Stimulated activated CD8-positive, alpha-beta memory T cell treated with anti-CD3 and anti-CD28 coated beads, Interleukin-7, amount 100 ng/mL, for 1 hour (primary cell): ENCODE measurements around the gene SURF4.
A peak's percentile ranks its signal among the peaks of the same experiment; 100 is the strongest.

ENCODE experiments used
- DNase-seq, 2 donors: peaks; one replicate each; pipeline ENCODE4 v3.0.0-alpha.2; 2020; ENCODE audit warnings: low read depth in 2 of 2

The SURF4 gene

DNA sequence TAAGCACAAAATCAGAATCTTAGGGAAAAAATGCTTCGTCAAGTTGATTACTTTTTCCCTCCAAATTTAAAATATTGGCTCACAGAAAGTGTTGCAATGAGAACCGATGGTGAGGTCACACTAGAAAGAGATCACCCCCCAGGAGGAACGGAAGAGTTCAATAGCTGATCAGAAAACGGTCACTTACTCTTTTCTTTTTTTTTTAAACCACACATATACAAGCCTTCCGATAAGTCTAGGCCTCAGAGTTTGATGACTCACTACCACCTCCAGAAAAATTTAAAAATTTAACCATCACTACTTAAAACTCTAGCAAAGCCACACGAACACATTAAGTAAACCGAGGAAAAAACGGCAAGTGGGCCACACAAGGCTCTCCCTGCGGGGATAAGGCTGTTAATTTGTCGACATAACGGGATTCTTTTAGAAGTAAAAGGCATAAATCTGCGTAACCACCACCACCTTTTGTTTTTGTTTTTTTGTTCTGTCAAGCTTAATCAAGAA is 1.2 kb downstream of the SURF4 start:
- no peak for DNase-seq

DNA sequence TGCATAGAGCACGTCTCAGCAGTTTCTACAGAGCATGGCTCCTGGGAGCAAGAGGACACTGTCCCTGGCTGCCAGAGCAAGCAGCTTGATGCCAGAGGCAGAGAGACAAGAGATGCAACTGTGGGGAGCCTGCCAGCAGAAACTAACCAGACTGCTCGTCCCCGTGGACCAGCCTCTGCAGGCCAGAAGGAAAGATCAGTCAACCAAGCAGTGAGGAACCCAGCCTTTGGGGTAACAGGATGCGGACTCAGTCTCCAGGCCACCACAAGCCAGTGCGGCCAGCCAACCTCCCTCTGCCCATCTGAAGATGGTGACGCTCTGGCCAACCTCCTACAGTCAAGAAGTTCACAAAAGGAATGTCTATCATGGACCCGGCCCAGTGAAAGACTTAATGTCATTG is 3.7 kb downstream of the SURF4 start:
- no peak for DNase-seq

DNA sequence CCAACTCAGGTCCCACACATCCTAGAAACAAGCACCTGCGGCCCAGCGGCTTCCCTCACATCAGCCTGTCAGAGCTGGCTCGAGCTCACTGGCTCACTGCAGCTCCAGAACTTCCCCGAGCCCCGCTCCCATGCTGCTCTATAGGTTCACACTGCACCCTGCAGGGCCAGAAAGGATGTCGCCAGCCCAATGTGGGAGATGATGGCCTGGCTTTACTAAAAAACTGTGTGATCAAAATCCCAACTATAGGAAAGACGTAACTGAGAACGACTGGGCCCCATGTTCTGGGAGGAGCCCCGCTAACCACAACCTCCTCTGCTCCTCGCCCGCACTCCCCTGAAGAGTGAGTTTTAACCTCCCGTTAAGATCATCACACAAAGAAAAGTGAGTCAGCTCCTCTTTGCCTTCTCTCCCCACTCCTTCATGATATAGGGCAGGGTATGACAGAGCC is 4.6 kb downstream of the SURF4 start:
- peak in 1 of 2 donors; percentile 30 for DNase-seq

DNA sequence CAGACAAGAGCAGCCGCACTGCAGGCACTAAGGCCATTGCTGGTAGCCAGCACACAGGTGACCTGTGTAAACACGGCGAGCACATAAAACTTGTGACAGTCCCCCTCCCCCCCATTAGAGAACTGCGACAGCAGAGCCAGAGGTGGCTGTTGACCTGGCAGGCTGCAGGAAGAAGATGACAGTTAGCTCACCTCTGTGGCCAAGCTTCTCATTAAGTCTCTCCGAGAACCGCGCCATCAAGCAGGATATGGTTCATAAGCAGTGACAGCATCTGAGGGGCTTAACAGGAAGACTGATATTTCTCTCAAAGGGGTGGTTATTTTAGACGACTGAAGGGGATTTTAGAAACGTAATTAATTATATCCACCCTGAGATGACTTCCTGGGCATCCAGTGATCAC is 5.2 kb downstream of the SURF4 start:
- DNase-seq, result peak in 1 of 2 donors; percentile 20

DNA sequence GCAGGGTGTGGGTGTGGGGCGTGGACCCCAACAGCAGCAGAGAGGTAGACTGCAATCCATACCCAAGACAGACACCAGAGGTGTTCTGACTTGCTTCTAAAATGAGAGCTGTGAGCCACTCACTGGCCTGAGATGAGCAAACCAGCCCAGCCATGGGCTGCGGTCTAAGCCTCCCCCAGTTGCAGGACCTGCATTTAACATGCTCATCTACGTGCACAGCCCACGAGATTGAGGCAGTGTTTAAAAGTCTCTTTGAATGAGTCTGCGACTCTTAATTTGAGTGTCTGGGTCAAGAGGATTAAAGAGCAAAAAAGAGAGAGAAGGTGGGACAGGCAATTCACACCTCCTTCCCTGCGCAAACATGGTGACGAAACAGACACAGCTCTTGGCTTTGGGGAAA is 5.9 kb downstream of the SURF4 start:
- no peak for DNase-seq

DNA sequence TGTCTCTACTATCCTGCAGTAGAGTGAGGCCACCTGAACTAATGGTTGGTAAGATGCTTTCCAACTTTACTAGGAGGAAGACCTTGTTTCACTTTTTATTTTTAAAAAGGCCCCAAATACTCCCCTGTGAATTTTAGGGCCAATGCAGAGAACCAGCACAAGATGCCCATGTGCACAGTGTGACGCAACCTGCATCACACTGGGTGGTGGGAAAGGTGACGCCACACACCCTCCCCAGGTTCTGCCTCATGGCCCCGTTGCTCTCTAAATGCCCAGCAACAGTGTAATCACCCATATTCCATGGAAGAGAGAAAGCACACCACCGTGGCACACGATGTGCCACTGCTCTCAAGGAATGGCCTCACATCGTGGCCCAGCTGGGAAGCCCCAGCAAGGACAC is 6.4 kb downstream of the SURF4 start:
- DNase-seq, result no peak

DNA sequence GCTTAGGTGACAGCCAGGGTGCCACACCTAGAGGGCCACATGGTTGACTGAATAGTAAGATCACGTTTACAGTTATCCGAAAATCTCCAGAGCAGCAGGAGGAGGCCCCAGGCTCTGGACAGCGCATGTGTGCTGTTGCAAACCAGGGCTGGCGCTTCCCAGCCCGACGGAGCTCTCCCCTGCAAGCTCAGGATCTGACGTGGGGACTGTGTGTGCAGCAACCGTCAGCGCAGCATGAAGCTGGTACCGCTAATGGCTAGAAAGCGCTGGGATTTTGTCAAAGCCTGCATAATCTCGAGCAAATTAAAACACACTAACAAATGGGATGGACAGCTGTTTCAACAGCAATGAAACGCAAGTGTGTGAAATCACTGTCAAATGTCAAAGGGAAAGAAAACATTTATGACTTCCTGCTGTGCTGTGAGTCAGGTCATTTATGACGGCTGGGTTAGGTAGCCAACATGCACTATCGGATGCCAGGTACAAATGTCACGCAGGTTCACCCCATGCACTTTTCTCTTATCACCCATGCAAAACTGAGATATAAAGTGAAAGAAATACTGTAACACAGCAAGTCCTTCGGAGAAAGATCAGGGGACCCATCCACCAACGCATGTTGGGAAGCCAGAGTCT is 7.5 kb downstream of the SURF4 start:
- DNase-seq, result no peak

DNA sequence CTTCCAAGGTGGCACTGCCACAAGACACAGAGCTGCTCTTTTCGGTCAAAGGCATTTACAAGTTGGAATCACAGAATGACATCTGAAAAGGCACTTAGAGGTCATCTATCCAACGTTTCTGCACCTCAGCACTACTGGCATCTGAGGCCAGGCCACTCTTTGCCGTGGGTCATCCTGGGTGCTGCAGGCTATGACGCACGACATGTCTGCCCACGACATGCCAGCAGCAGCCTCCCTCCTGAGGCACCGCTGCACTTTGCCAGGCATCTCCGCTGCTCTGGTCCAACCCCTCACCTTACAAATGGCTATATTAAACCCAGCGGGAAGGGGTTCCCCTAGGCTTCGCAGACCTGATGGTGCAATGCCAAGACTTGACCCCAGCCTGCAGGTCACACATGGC is 8.1 kb downstream of the SURF4 start:
- no peak for DNase-seq

DNA sequence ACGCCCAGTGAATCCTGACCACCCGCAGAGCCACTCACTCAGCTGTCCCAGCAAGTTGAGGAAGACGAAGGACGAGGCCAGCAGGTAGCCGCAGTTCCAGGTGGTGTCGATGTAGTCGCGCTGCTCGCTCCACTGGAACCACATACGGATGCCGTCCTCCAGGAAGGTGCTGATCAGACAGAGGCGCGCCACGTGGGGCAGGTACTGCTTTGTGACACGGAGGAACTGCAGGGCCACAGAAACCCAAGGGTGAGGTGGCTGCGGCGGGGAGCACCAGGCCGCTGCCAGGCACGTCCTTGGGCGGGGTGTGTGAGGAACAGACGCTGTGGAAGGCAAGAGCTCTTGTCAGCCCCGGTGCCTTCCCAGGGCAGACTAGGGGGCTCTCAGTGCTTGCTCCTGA is 8.6 kb downstream of the SURF4 start:
- no peak for DNase-seq

DNA sequence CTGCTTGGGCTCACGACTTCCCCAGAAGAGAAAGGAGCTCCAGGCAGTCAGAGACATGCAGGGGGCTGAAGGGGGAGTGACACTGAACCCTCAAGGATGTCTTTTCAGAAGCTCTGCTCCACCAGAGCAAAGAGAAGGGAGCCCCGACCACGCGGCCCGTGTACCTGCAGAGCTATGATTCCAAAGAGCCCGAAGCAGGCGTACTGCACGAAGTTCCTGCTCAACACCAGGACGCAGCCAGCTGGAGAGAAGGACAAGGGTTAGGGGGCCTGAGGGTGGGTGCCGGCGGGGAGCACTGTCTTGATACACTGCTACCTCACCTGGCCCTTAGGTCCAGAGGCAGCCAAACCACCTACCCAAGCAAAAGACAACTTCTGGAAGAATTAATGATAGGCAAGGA is 9.4 kb downstream of the SURF4 start:
- no peak for DNase-seq

DNA sequence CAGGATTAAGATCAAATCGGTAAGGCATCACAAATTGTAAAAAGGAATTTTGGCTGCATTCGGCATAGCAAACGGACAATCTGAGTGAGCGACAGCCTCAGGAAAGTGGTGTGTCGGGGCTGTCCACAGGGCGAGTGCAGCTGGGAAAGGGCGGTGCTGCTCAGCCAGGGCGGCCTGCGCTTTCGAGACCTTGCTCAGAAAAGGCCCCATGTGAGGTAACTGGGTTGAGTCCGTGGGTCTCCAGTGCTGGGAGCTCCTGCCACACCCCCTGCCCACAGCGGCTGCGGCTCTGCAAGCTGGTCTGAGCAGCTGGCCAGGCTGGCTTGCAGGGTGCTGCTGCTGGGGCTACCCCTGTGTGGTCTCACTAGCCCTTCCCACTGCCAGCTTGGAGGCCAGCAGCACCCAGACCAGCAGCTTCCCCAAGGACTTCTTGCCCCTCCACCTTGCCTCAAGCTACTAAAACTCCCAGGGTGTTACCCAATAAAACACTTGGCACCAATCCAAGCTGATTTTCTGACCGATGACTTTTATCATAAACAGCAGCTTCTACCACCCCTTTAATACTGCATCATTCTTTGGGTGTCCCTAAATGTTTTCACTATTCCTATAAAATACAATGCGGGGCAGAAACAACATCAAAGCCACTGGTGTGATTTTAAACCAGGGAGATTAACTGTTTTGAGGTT is 13.4 kb downstream of the SURF4 start:
- DNase-seq, result no peak

DNA sequence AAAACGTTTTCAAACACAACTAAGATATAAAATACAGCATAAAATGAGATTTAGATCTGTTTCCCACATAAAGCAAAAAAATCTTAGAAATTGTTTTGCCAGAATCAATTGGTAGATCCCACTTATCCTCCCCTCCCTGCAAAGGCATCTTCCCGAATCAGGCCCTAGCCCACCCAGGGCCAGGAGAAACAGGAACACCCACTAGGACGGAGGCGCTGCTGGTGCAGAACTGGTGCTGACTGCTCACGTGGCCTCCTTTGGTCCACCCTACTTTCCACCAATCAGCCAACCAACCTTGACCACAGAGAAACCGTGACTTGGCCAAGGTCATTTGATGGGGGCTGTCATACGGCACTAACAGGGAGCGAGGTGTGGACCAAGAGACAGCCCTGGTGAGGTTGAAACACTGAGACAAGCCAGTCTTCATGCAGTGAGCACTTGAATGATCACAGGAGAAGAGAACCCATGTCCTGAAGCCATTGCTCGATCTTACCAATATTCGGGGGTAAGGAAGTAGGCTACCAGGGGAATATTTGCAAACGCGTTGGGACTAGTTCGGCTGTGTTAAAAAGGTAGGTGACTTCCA is 14.3 kb downstream of the SURF4 start:
- no peak for DNase-seq

DNA sequence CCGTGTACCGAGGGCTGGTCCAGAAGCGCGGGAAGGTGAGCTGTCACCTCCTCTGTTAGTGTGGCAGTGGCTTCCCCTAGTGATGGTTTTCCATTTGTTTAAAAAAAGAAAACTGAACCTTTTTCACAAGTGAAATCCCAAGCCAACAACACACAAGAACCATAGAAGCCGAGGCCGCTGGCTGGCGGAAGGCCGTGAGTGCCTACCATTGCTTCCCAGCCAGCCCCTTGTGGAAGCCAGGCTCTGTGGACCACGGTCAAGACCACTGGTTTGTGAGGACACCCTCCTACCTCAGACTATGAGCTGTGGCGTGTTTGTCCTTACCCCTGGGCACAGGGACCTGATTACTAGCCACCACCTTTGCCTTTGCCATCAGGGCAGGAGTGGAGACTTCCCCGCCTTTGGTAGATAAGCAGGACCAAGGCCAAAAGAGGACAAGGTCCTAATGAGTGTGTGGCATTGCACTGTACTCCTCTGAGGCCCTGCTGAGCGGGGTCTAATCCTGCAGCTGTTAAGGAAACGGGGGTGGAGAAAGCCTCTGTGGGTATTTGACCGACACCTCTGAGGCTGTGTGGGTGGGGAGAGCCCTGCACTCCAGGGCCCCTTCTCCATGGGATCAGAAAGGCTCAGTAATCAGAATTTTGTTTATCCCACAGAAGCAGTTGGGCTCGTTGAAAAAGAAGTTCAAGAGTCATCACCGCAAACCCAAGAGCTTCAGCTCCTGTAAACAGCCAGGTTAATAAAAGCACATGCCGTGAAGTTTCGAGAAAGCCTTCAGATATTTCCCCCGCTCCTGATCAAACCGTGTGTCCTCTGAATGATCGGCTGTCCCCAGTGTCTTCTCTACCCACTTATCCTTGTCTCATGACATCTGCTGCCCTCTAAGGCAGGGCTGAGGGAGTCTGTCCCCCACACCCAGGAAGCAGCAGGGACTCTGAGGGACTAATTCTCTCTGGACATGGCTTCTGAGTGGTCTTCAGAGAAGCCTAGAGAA is 15.2 kb downstream of the SURF4 start:
- DNase-seq, result no peak

DNA sequence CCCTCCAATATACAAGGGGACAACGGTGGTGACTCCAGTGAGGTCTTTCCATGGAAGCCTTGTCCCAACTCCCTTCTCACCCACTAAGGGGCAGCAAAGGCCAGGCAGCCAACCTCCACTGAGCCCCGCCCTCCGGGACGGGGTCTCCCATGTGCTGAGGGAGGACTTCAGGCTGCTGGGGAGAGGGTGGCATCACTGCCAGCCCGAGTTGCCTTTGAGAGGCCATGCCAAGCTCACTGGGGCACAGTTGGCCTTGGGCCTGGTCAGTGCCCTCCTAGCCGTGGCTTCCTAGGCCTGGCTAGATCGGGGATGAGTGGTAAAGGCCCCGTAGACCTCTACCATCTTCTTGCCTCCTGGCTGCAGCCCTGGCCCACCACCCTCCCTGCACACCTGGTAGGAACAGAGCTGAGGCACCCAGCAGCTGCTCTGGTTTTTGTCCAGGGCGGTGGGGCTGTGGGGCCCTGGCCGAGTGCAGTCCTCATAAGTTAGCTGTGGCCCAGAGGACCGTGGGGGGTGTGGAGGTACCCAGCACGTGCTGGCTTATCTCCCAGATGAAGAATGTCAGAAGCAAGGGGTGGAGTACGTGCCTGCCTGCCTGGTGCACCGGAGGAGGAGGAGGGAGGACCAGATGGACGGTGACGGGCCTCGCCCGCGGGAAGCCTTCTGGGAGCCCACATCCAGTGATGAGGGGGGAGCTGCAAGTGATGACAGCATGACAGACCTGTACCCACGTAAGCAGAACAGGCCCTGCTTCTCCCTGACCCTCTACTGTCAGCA is 16.3 kb downstream of the SURF4 start:
- DNase-seq, result no peak

DNA sequence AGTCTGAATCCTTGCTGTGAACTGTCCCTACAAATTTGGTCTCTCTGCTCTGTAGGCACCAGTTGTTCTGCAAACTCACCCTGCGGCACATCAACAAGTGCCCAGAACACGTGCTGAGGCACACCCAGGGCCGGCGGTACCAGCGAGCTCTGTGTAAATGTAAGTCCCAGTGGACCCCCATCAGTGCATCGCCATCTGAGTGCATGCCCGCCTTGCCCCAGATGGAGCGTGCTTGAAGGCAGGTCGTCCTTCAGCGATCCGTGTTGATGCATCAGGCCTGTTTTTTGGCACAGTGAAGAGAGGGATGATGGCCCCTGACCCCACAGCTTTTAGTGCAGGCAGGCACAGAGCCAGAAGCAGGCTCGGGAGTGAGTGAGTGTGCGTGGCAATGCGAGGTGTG is 18.2 kb downstream of the SURF4 start:
- no peak for DNase-seq

DNA sequence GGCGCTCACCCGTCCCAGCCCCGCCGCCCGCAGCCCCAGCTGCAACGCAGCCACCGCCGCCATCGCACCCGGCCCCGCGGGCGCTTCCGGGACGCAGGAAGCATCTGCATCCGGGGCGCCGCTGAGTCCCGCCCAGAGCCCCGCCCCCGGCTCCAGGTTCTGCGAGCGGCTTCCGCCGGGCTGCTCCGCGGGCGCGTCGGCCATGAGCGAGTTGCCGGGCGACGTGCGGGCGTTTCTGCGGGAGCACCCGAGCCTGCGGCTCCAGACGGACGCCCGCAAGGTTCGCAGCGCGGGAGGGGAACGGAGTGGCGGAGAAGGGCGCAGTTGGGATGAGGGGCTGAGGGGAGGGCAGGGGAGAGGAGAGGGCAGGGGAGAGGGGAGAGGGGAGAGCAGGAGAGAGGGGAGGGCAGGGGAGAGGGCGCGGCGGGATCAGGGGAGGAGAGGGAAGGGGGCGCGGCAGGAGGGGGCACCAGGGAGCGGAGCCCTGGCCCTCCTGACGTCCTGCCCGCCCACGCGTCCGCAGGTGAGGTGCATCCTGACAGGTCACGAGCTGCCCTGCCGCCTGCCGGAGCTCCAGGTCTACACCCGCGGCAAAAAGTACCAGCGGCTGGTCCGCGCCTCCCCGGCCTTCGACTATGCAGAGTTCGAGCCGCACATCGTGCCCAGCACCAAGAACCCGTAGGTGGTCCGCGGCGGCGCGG is 19.3 kb downstream of the SURF4 start, which contains the start of the genes SURF1 and SURF2:
SURF1 (minus strand) TSS at position 97 of the 701 bp plus-strand sequence; CDS start at position 63, 34 bp downstream.
SURF2 (plus strand) TSS at position 160 of the 701 bp plus-strand sequence; CDS start at position 203, 43 bp downstream.
- DNase-seq, result peak; percentile 77 to 79

DNA sequence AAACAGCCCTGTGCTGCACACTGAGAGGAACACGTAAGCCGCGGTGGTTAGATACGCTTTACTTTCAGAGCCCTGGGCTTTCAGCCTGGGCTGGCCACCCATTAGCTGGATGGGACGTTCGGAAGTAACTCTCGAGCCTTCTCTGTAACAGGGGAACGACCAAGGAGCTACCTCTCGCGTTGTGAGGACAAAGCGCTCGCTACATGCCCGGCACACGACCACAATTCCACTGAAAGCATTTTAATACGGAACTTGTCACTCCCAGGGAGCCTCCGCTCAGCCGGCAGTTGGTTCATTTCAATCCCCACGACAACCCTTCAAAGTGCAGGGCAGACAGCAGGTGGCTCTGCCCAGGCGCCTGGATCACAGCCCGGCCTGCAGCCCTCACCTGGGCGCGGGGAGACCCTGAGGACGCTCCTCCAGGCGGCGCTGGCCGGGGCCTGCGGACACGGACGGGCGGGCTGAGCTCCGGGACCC is 19.9 kb downstream of the SURF4 start:
- DNase-seq, result no peak

DNA sequence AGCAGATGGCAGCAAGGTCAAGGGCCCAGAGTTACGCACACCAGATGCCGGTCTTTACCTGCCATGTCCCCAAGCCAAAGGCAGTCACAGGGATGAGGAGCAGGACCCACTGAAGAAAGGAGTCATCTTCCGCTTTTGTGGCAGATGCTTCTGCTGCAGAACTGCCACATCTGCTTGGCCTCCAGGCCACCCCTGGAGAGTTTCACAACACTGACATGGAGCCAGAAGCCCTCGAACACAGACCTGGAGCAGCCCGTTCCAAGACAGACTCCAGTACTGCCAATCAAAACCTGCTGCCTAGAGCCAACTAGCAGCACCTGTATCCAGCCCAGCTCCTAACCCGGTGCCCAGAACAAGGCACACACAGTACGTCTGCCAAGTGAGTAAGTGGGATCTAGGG is 21.1 kb downstream of the SURF4 start:
- no peak for DNase-seq

DNA sequence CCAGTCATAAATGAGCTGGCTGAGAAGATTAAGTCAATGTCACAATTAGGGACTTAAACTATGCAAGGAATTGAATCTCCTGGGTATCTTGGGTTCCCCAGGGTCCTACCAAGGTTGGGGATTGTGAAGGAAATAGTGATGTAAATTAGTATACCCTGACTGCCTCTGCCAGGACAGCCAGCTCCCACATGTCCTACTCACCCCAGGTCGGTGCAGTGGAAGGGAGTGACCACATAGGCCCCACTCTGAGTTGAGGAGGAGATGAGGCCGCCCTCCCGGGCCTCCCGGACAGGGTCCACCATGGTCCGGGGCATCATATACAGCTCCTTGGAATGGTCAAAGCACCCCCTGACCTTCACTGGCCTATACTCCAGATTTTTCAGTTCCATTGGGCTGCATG is 22.3 kb downstream of the SURF4 start:
- no peak for DNase-seq
